IMR-90 (cell line): ENCODE data around the gene ACTA2. TPM values are rescaled to one million over a fixed set of nuclear protein-coding genes. Genes with fewer than 3 reads are reported as not detected.
A peak's percentile ranks its signal among the peaks of the same experiment; 100 is the strongest.

Experiments
- ATAC-seq: fragments of 200-7000 bp; cut with Tn5 transposase; 2 replicates; pipeline ENCODE4 v1.9.1; 2020; ENCODE audit warnings: low read depth, mild to moderate bottlenecking, moderate library complexity
- BruUV-seq: library from RNA; stranded (reverse); fragments of 400-500 nt; replicated peaks from 2 replicates; lab custom pipeline; 2021; lab: Mats Ljungman, UMichigan
- CTCF ChIA-PET: fragments of 300-600 bp; formaldehyde crosslinking; extraction: SDS; loops from one replicate; lab custom pipeline; 2021; ENCODE audit warnings: antibody characterized with exemption; lab: Yijun Ruan, JAX
- POLR2A ChIA-PET: fragments of 300-600 bp; sonication (Branson Sonifier 250); formaldehyde crosslinking; loops from one replicate; lab custom pipeline; 2022; ENCODE audit warnings: antibody characterized with exemption; ENCODE audit not compliant: unreplicated experiment; lab: Charles Lee
- DNase-seq: peaks from one replicate; pipeline ENCODE4 v3.0.0; 2013
- H2AFZ ChIP-seq: replicated peaks from 2 replicates; pipeline ENCODE3; 2013; ENCODE audit warnings: low read length, mild to moderate bottlenecking; ENCODE audit not compliant: poor library complexity
- H2AK5ac ChIP-seq: 2 replicates; pipeline ENCODE4 v1.6.1; 2013; ENCODE audit warnings: low read depth, low read length, inconsistent platforms
- H2AK9ac ChIP-seq: replicated peaks from 2 replicates; pipeline ENCODE3; 2013; ENCODE audit warnings: mild to moderate bottlenecking, low read depth, low read length, moderate library complexity; ENCODE audit not compliant: poor library complexity
- H2BK120ac ChIP-seq: 2 replicates; pipeline ENCODE4 v1.6.1; 2013; ENCODE audit warnings: low read depth, low read length, inconsistent platforms
- H2BK15ac ChIP-seq: 3 replicates; pipeline ENCODE4 v1.6.1; 2013; ENCODE audit warnings: low read depth, low read length, inconsistent platforms
- H2BK20ac ChIP-seq: 2 replicates; pipeline ENCODE4 v1.6.1; 2013; ENCODE audit warnings: low read depth, mild to moderate bottlenecking, inconsistent platforms, low read length, moderate library complexity
- H2BK5ac ChIP-seq: 2 replicates; pipeline ENCODE4 v1.6.1; 2013; ENCODE audit warnings: mild to moderate bottlenecking, low read depth, low read length, inconsistent platforms; ENCODE audit not compliant: poor library complexity, severe bottlenecking
- H3K14ac ChIP-seq: replicated peaks from 2 replicates; pipeline ENCODE4 v1.6.1; 2013; ENCODE audit warnings: low read depth, low read length, inconsistent platforms
- H3K18ac ChIP-seq: 2 replicates; pipeline ENCODE4 v1.6.1; 2013; ENCODE audit warnings: low read depth, low read length, control low read depth
- H3K23ac ChIP-seq: 2 replicates; pipeline ENCODE4 v1.6.1; 2013; ENCODE audit warnings: low read depth, low read length, inconsistent platforms
- H3K27ac ChIP-seq: 2 replicates; pipeline ENCODE4 v1.5.1; 2013; ENCODE audit warnings: mild to moderate bottlenecking, control low read depth, low read length; ENCODE audit not compliant: insufficient read depth
- H3K27me3 ChIP-seq: 2 replicates; pipeline ENCODE4 v1.6.1; 2013; ENCODE audit warnings: low read length; ENCODE audit not compliant: control insufficient read depth, insufficient read depth
- H3K36me3 ChIP-seq: 2 replicates; pipeline ENCODE4 v1.6.1; 2013; ENCODE audit warnings: low read length, mixed read lengths; ENCODE audit not compliant: control insufficient read depth, insufficient read depth
- H3K4ac ChIP-seq: 2 replicates; pipeline ENCODE4 v1.6.1; 2013; ENCODE audit warnings: low read depth, low read length, inconsistent platforms
- H3K4me1 ChIP-seq: 2 replicates; pipeline ENCODE4 v1.6.1; 2013; ENCODE audit warnings: low read length, mixed read lengths; ENCODE audit not compliant: control insufficient read depth, insufficient read depth
- H3K4me2 ChIP-seq: 2 replicates; pipeline ENCODE4 v1.6.1; 2013; ENCODE audit warnings: low read depth, mild to moderate bottlenecking, control low read depth, low read length, moderate library complexity
- H3K4me3 ChIP-seq: 2 replicates; pipeline ENCODE4 v1.5.1; 2013; ENCODE audit warnings: low read depth, mild to moderate bottlenecking, control low read depth, low read length, moderate library complexity; ENCODE audit not compliant: insufficient read depth
- H3K56ac ChIP-seq: 2 replicates; pipeline ENCODE4 v1.6.1; 2013; ENCODE audit warnings: low read length, inconsistent platforms; ENCODE audit not compliant: insufficient read depth; ENCODE audit errors: extremely low read depth
- H3K79me1 ChIP-seq, 2 experiments: 2 replicates each; pipeline ENCODE4 v1.6.1; 2013; ENCODE audit warnings: low read length in 2 of 2, inconsistent platforms in 1 of 2, low read depth in 1 of 2
- H3K9ac ChIP-seq: 2 replicates; pipeline ENCODE4 v1.6.1; 2013; ENCODE audit warnings: low read depth, low read length, control low read depth
- H3K9me1 ChIP-seq: 2 replicates; pipeline ENCODE4 v1.6.1; 2013; ENCODE audit warnings: low read length, inconsistent platforms; ENCODE audit not compliant: insufficient read depth
- H3K9me3 ChIP-seq: 2 replicates; pipeline ENCODE4 v1.6.1; 2013; ENCODE audit warnings: low read length; ENCODE audit not compliant: control insufficient read depth, insufficient read depth
- H4K20me1 ChIP-seq: 2 replicates; pipeline ENCODE4 v1.6.1; 2013; ENCODE audit warnings: low read length, inconsistent platforms; ENCODE audit not compliant: insufficient read depth
- H4K5ac ChIP-seq: 2 replicates; pipeline ENCODE4 v1.6.1; 2013; ENCODE audit warnings: mild to moderate bottlenecking, low read depth, low read length, control low read depth
- H4K8ac ChIP-seq, 2 experiments: 2 replicates each; pipeline ENCODE4 v1.6.1; 2013; ENCODE audit warnings: low read depth in 2 of 2, low read length in 2 of 2, control low read depth in 1 of 2, inconsistent platforms in 1 of 2
- H4K91ac ChIP-seq: 2 replicates; pipeline ENCODE4 v1.6.1; 2013; ENCODE audit warnings: low read depth, low read length, inconsistent platforms; ENCODE audit not compliant: insufficient read depth
- CEBPB ChIP-seq: IDR thresholded peaks from 2 replicates; pipeline ENCODE4 v1.6.1; 2012; ENCODE audit warnings: low read depth, low read length, improper control_type of control experiment
- CHD1 ChIP-seq: IDR thresholded peaks from 2 replicates; pipeline ENCODE4 v1.6.1; 2012; ENCODE audit warnings: low read depth, low read length, improper control_type of control experiment
- ELK1 ChIP-seq: fragments of 150-350 bp; IDR thresholded peaks from 2 replicates; pipeline ENCODE4 v1.6.1; 2016; ENCODE audit warnings: low read depth, mild to moderate bottlenecking, low read length, moderate library complexity, borderline replicate concordance
- NFE2L2 ChIP-seq: fragments of 150-350 bp; IDR thresholded peaks from 2 replicates; pipeline ENCODE4 v1.6.1; 2016; ENCODE audit warnings: low read depth, mild to moderate bottlenecking, low read length
- RCOR1 ChIP-seq: IDR thresholded peaks from 2 replicates; pipeline ENCODE4 v1.6.1; 2012; ENCODE audit warnings: mild to moderate bottlenecking, low read length, improper control_type of control experiment; ENCODE audit not compliant: insufficient replicate concordance
- RFX5 ChIP-seq: IDR thresholded peaks from 2 replicates; pipeline ENCODE4 v1.8.0; 2012; ENCODE audit warnings: low read depth, mild to moderate bottlenecking, low read length, moderate library complexity
- SMC3 ChIP-seq: fragments of 150-350 bp; IDR thresholded peaks from 2 replicates; pipeline ENCODE4 v1.6.1; 2016; ENCODE audit warnings: low read depth, mild to moderate bottlenecking, antibody characterized with exemption, low read length, moderate library complexity
- USF2 ChIP-seq: fragments of 150-350 bp; IDR thresholded peaks from 2 replicates; pipeline ENCODE4 v1.6.1; 2017; ENCODE audit warnings: mild to moderate bottlenecking, antibody characterized with exemption, low read length, low read depth
- WGBS, 2 experiments: methylation state at CpG; one replicate each; pipeline versions ENCODE4 v1.1.5 to v1.1.7; 2013; ENCODE audit warnings: missing lambda C conversion rate in 2 of 2; ENCODE audit not compliant: insufficient read length in 1 of 2; ENCODE audit errors: extremely low coverage in 2 of 2; 5-methylcytosine and 5-hydroxymethylcytosine counted together
- dilution Hi-C: fragments of 300-500 bp; cut with HindIII; formaldehyde crosslinking; loops from one replicate; pipeline ENCODE4 v1.14.3; 2018; ENCODE audit warnings: low sequenced_read_pairs; ENCODE audit not compliant: unreplicated experiment
- in situ Hi-C: fragments of 300-500 bp; cut with MboI; formaldehyde crosslinking; loops from 3 replicates; pipeline ENCODE4 v1.14.3; 2019; ENCODE audit warnings: low sequenced_read_pairs, inconsistent platforms, mixed read lengths
- intact Hi-C: fragments of 100-400 bp; cut with micrococcal nuclease; formaldehyde crosslinking; loops from 2 replicates; pipeline ENCODE4 v1.10.0; 2022
- polyA plus RNA-seq, 3 experiments: library from polyadenylated mRNA; depleted of rRNA; stranded (reverse); fragments of >200 nt; gene quantifications; 2 replicates each; pipeline ENCODE4 v1.2.3, GENCODE V29; 2012; ENCODE audit warnings: low replicate concordance in 1 of 3
- total RNA-seq: library from RNA; depleted of rRNA; stranded (reverse); fragments of >200 nt; gene quantifications from 2 replicates; pipeline ENCODE4 v1.2.3, GENCODE V29; 2012

ACTA2 gene
- total and polyA plus RNA-seq, 2 of the 4 experiments (the other 2 are of a cell fraction) = 978 to 1,235 TPM

GRCh38 chr10:88918191-88918905 lies 34.2 kb downstream of the ACTA2 start:
- H3K79me1 ChIP-seq = peaks cover 23 to 57% of the 10 kb centered on the region in 2 experiments
- H3K18ac ChIP-seq = peak overlapping the region; percentile 83
- no peaks in the 10 kb centered on the region for H3K27me3 ChIP-seq
- no peak overlapping the region for H3K4me3 ChIP-seq
- DNase-seq (peak; percentile 57), ATAC-seq (peak; percentile 43)
- no peak overlapping the region for H2AFZ ChIP-seq
- WGBS, 2 experiments = no CpG with 5 or more reads among the region's 3 CpGs
- H2BK5ac ChIP-seq = peak overlapping the region; percentile 98
- peak overlapping the region; percentile 97 for H2BK120ac ChIP-seq
- H3K14ac ChIP-seq = peak overlapping the region; percentile 92
- peak overlapping the region; percentile 94 for H3K4ac ChIP-seq
- ChIA-PET CTCF (interaction anchor here (1.6 kb wide), 1 partner anchor 16 kb away, joined by 4 read pairs; no protein-coding TSS in a partner anchor), POLR2A (no interaction called here)
- H2BK20ac ChIP-seq = peak overlapping the region; percentile 96
- TF ChIP-seq NFE2L2 = no peak
- TF ChIP-seq USF2 = no peak
- no peak for TF ChIP-seq RFX5
- no peak for TF ChIP-seq SMC3
- no peak for TF ChIP-seq RCOR1
- TF ChIP-seq CEBPB = no peak
- TF ChIP-seq ELK1 = no peak
- TF ChIP-seq CHD1 = no peak
- peaks cover 31% of the 10 kb centered on the region for H3K4me1 ChIP-seq
- H3K36me3 ChIP-seq = peaks cover 14% of the 10 kb centered on the region
- BruUV-seq = no TSS peak
- H3K9ac ChIP-seq = no peak overlapping the region
- H2AK5ac ChIP-seq = peak overlapping the region; percentile 100
- intact Hi-C loops = no loop called here
- H3K9me1 ChIP-seq = peaks cover 17% of the 10 kb centered on the region
- dilution Hi-C loops = no loop called here
- no peaks in the 10 kb centered on the region for H3K9me3 ChIP-seq
- peak overlapping the region; percentile 55; the same call in 1 of the 2 replicates for H3K4me2 ChIP-seq
- H2AK9ac ChIP-seq = no peak overlapping the region
- H4K5ac ChIP-seq = peak overlapping the region; percentile 84
- in situ Hi-C loops = no loop called here
- peak overlapping the region; percentile 58; the same call in 1 of the 2 replicates for H3K56ac ChIP-seq
- H4K91ac ChIP-seq = peak overlapping the region; percentile 93
- peak overlapping the region; percentile 89 for H3K27ac ChIP-seq
- peak overlapping the region; percentile 93 for H3K23ac ChIP-seq
- peak overlapping the region; percentile 97; the same call in 2 of the 3 replicates for H2BK15ac ChIP-seq
- no peaks in the 10 kb centered on the region for H4K20me1 ChIP-seq
- peak overlapping the region; percentile 87 to 96 for H4K8ac ChIP-seq
